Activated naive CD8-positive, alpha-beta T cell treated with anti-CD3 and anti-CD28 coated beads, Interleukin-2, amount 50 U/mL, for 24 hours (primary cell): Measurements from ENCODE around the gene INPP4B.
A peak's percentile ranks its signal among the peaks of the same experiment; 100 is the strongest.

ENCODE experiments used
- ATAC-seq: fragments of 150-1000 bp; cut with Tn5 transposase; one replicate; pipeline ENCODE4 v1.10.0; 2021
- DNase-seq: peaks from one replicate; pipeline ENCODE4 v3.0.0; 2021
- H3K27ac Mint-ChIP-seq: one replicate; pipeline ENCODE4 v1.8.0; 2021; ENCODE audit warnings: mild to moderate bottlenecking, mixed read lengths
- H3K27me3 Mint-ChIP-seq: one replicate; pipeline ENCODE4 v1.8.0; 2021; ENCODE audit warnings: mixed read lengths
- H3K36me3 Mint-ChIP-seq: one replicate; pipeline ENCODE4 v1.8.0; 2021; ENCODE audit warnings: low read depth, mixed read lengths
- H3K4me1 Mint-ChIP-seq: one replicate; pipeline ENCODE4 v1.8.0; 2021; ENCODE audit warnings: mixed read lengths
- H3K4me3 Mint-ChIP-seq: one replicate; pipeline ENCODE4 v1.8.0; 2021; ENCODE audit warnings: mild to moderate bottlenecking, moderate library complexity, mixed read lengths
- H3K9me3 Mint-ChIP-seq: one replicate; pipeline ENCODE4 v1.8.0; 2021; ENCODE audit warnings: mixed read lengths

Gene INPP4B

DNA sequence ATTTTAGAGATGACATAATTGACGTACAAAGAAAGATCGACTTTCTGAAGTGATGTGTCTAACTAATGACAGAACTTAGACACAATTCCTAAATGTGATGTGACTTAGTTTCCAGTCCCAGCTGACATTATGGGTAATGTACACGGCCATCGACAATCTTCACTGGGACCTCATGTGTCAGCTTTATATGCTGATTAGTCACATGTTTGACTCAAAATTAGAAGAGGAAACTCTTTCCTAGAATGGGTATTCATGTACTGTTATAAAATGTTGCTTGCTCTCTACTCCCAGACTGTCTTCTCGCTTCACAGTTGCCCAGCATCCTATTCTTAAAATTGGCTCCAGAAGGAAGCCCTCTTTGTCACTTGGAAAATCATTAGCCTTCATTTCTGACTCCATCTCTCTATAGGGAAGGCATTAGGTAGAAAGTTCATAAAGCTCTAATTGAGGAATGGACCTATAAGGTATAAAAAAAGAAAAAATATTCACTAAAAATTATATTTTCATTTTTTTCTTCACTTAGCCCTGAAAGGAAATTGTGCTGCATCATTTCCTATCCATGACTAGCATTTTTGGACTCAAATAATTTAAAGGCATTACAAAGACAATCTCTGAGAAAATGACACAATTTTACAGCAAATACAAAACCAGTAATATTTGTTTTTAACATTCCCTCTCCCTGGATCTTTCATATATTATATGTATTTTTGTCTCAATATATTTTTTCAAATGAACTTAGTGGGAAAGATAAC lies 554.6 kb downstream of the INPP4B start:
- ATAC-seq = peak; percentile 37
- H3K4me1 Mint-ChIP-seq = peaks cover 43% of the 10 kb centered on the region
- DNase-seq = no peak
- H3K9me3 Mint-ChIP-seq = peaks cover 20% of the 10 kb centered on the region
- H3K27ac Mint-ChIP-seq = peak overlapping the region; percentile 10
- peaks cover 58% of the 10 kb centered on the region for H3K36me3 Mint-ChIP-seq
- H3K27me3 Mint-ChIP-seq = no peaks in the 10 kb centered on the region
- no peak overlapping the region for H3K4me3 Mint-ChIP-seq

- Mint-ChIP-seq H3K27ac (peak overlapping the region; percentile 13), H3K36me3 (peaks cover 31% of the 10 kb centered on the region), H3K4me1 (peaks cover 14% of the 10 kb centered on the region), H3K4me3 (no peak overlapping the region), H3K9me3 (peaks cover 11% of the 10 kb centered on the region), H3K27me3 (no peaks in the 10 kb centered on the region)
- DNase-seq (no peak), ATAC-seq (no peak)
These were observed 558.7 kb downstream of the INPP4B start for GRCh38 chr4:142287371-142287770.

- no peak overlapping the region for H3K27ac Mint-ChIP-seq
- peak; percentile 23 for ATAC-seq
These were observed 560.9 kb downstream of the INPP4B start for GRCh38 chr4:142285222-142285583.

GRCh38 chr4:142284402-142285221 lies 561.5 kb downstream of the INPP4B start:
- Mint-ChIP-seq H3K4me3 (no peak overlapping the region), H3K27me3 (no peaks in the 10 kb centered on the region), H3K36me3 (peaks cover 10% of the 10 kb centered on the region), H3K4me1 (peaks cover 6% of the 10 kb centered on the region), H3K27ac (no peak overlapping the region), H3K9me3 (peaks cover 1% of the 10 kb centered on the region)
- no peak for DNase-seq
- peak; percentile 16 for ATAC-seq

More at GRCh38 chr4:142285222-142285583, 560.9 kb downstream of the INPP4B start:
- H3K36me3 Mint-ChIP-seq = peaks cover 14% of the 10 kb centered on the region
- peaks cover 5% of the 10 kb centered on the region for H3K9me3 Mint-ChIP-seq
- no peaks in the 10 kb centered on the region for H3K27me3 Mint-ChIP-seq
- DNase-seq = no peak
- no peak overlapping the region for H3K4me3 Mint-ChIP-seq
- H3K4me1 Mint-ChIP-seq = peaks cover 6% of the 10 kb centered on the region

- no peak for ATAC-seq
- H3K27me3 Mint-ChIP-seq = no peaks in the 10 kb centered on the region
- no peak overlapping the region for H3K4me3 Mint-ChIP-seq
- no peak overlapping the region for H3K27ac Mint-ChIP-seq
- H3K4me1 Mint-ChIP-seq = peaks cover 11% of the 10 kb centered on the region
- no peaks in the 10 kb centered on the region for H3K9me3 Mint-ChIP-seq
- H3K36me3 Mint-ChIP-seq = peaks cover 6% of the 10 kb centered on the region
- no peak for DNase-seq
These were observed 563.1 kb downstream of the INPP4B start for GRCh38 chr4:142282870-142283431.

GRCh38 chr4:142281999-142282398 lies 564.1 kb downstream of the INPP4B start:
- peaks cover 11% of the 10 kb centered on the region for H3K4me1 Mint-ChIP-seq
- H3K4me3 Mint-ChIP-seq = no peak overlapping the region
- no peaks in the 10 kb centered on the region for H3K27me3 Mint-ChIP-seq
- H3K27ac Mint-ChIP-seq = no peak overlapping the region
- no peaks in the 10 kb centered on the region for H3K9me3 Mint-ChIP-seq
- peaks cover 8% of the 10 kb centered on the region for H3K36me3 Mint-ChIP-seq
- DNase-seq (no peak), ATAC-seq (peak; percentile 67)

DNA sequence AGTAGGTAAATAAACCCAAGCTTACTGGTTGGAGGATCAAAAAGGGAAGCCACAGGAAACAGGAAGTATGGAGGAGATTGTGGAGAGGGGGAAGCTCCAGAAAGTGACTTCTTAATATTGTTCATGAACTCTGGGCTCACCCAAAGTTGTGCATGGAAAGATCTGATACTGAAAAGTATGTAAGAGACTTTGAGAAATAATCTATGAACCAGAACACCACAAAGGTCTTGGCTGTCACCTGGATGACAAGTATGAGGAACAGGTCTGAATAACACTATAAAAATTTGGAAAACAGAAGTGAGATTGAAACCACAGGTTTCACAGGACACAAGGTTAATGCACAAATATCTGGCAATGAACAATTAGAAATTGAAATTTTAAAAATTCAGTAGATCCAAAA lies 567.4 kb downstream of the INPP4B start:
- ATAC-seq (no peak), DNase-seq (no peak)
- peaks cover 8% of the 10 kb centered on the region for H3K36me3 Mint-ChIP-seq
- H3K9me3 Mint-ChIP-seq = no peaks in the 10 kb centered on the region
- H3K4me3 Mint-ChIP-seq = no peak overlapping the region
- H3K27ac Mint-ChIP-seq = no peak overlapping the region
- H3K4me1 Mint-ChIP-seq = peaks cover 33% of the 10 kb centered on the region
- no peaks in the 10 kb centered on the region for H3K27me3 Mint-ChIP-seq

GRCh38 chr4:142278171-142278570 lies 567.9 kb downstream of the INPP4B start:
- ATAC-seq = no peak
- H3K4me1 Mint-ChIP-seq = peaks cover 35% of the 10 kb centered on the region
- H3K4me3 Mint-ChIP-seq = no peak overlapping the region
- no peak overlapping the region for H3K27ac Mint-ChIP-seq
- H3K27me3 Mint-ChIP-seq = no peaks in the 10 kb centered on the region
- no peak for DNase-seq
- H3K36me3 Mint-ChIP-seq = peaks cover 8% of the 10 kb centered on the region
- no peaks in the 10 kb centered on the region for H3K9me3 Mint-ChIP-seq

DNA sequence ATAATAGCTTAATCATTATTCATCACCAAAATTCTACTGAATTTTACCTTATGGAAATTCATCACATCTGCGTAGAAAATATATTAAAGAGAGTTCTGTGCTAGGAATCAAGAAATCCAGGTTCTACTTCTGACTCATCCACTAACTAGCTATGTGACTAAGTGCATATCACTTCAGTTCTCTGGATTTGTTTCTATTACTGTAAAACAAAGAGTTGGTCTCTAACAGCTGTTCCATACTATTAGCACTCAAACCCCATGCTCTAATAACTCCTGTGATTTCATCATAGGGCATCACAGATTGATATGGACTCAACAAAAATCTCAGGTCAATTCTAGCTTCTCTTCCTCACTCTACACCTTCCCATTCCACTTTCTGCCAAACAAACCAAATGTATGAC lies 572.0 kb downstream of the INPP4B start:
- ATAC-seq = peak; percentile 46

DNA sequence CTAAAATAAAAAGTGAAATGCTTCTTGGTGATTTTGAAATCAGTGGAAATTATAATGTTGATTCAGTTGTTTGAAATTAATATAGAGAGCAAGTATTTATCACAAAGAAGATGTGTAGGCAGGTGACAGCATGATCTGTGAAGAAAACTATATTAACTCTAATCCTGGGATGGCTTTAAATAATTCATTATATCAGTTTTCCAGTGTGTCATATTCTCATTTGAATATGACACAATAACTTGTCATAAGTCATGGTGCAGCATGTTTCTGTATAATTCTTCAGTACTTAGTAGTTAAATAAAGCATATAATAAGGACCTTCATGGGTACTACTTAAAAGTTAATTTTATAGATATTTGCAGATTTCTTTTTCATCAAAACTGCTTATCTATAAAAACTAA lies 573.6 kb downstream of the INPP4B start:
- Mint-ChIP-seq H3K4me1 (peaks cover 54% of the 10 kb centered on the region), H3K27ac (no peak overlapping the region), H3K4me3 (no peak overlapping the region)

More for the DNA sequence above, 572.0 kb downstream of the INPP4B start:
- Mint-ChIP-seq H3K27me3 (no peaks in the 10 kb centered on the region), H3K9me3 (no peaks in the 10 kb centered on the region), H3K4me3 (no peak overlapping the region), H3K36me3 (peaks cover 28% of the 10 kb centered on the region), H3K4me1 (peaks cover 45% of the 10 kb centered on the region), H3K27ac (peak overlapping the region; percentile 23)
- DNase-seq = no peak

GRCh38 chr4:142271832-142272231 lies 574.3 kb downstream of the INPP4B start:
- DNase-seq = no peak
- H3K4me1 Mint-ChIP-seq = peaks cover 58% of the 10 kb centered on the region
- ATAC-seq = no peak
- no peak overlapping the region for H3K27ac Mint-ChIP-seq
- no peaks in the 10 kb centered on the region for H3K27me3 Mint-ChIP-seq
- H3K36me3 Mint-ChIP-seq = peaks cover 32% of the 10 kb centered on the region
- no peak overlapping the region for H3K4me3 Mint-ChIP-seq
- no peaks in the 10 kb centered on the region for H3K9me3 Mint-ChIP-seq

More for the DNA sequence above, 573.6 kb downstream of the INPP4B start:
- peaks cover 32% of the 10 kb centered on the region for H3K36me3 Mint-ChIP-seq
- no peaks in the 10 kb centered on the region for H3K27me3 Mint-ChIP-seq
- H3K9me3 Mint-ChIP-seq = no peaks in the 10 kb centered on the region
- ATAC-seq (peak; percentile 27), DNase-seq (no peak)

DNA sequence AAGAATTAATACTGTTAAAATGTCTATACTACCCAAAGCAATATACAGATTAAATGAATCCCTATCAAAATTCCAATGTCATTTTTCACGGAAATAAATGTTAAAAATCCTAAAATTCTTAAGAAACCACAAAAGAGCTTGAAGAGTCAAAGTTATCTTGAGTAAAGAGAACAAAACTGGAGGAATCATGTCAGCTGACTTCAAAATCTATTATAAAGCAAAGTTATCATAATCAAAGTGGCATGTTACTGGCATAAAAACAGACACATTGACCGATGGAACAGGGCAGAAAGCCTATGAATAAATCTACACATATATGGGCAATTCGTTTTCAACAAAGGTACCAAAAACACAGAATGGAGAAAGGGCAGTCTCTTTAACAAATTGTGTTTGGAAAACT lies 579.0 kb downstream of the INPP4B start:
- Mint-ChIP-seq H3K27me3 (no peaks in the 10 kb centered on the region), H3K9me3 (no peaks in the 10 kb centered on the region), H3K4me3 (no peak overlapping the region), H3K36me3 (peaks cover 51% of the 10 kb centered on the region), H3K27ac (no peak overlapping the region), H3K4me1 (peaks cover 60% of the 10 kb centered on the region)
- ATAC-seq (no peak), DNase-seq (no peak)

DNA sequence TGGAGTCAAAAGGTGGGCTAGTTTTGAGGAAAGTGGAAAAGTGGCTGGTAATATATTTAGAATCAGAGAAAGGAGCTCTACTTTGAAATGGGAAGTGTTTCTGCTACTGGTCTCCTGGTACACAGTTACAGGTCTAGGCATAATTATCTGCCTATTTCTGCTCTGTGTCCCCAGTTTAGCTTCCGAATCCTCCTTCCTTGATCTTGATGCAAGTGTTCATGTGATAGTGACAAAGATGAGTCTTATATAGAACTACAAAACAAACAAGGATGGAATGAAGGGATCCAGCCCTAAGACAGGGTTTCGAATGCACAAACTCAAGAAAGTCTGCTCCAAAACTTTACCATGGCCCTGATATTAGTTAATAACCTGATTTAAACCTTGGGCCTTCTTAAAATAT lies 580.2 kb downstream of the INPP4B start:
- H3K4me1 Mint-ChIP-seq = peaks cover 60% of the 10 kb centered on the region
- peak overlapping the region; percentile 72 for H3K27ac Mint-ChIP-seq
- no peaks in the 10 kb centered on the region for H3K9me3 Mint-ChIP-seq
- H3K4me3 Mint-ChIP-seq = no peak overlapping the region
- H3K27me3 Mint-ChIP-seq = no peaks in the 10 kb centered on the region
- no peak for DNase-seq
- H3K36me3 Mint-ChIP-seq = peaks cover 51% of the 10 kb centered on the region
- no peak for ATAC-seq

- Mint-ChIP-seq H3K9me3 (no peaks in the 10 kb centered on the region), H3K4me3 (no peak overlapping the region), H3K27me3 (no peaks in the 10 kb centered on the region), H3K4me1 (peaks cover 60% of the 10 kb centered on the region), H3K36me3 (peaks cover 50% of the 10 kb centered on the region), H3K27ac (peak overlapping the region; percentile 72)
- ATAC-seq (peak; percentile 88), DNase-seq (no peak)
These were observed 580.6 kb downstream of the INPP4B start for GRCh38 chr4:142265536-142265935.

DNA sequence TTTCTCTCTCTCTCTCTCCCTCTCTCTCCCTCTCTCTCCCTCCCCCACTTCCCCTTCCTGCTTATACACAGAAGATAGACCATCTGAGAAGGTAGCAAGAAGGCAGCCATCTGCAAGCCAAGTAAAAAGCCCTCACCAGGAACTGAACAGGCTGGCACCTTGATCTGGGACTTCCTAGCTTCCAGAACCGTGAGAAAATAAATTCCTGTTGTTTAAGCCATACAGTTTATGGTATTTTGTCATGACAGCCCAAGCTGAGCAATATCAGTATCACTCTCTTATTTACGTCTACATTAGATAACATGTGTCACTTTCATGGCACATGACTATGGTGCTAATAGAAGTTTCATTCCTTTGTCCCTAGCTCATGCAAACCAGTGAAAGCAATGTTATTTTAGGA lies 581.1 kb downstream of the INPP4B start:
- peaks cover 60% of the 10 kb centered on the region for H3K4me1 Mint-ChIP-seq
- no peak for ATAC-seq
- H3K36me3 Mint-ChIP-seq = peaks cover 49% of the 10 kb centered on the region
- no peaks in the 10 kb centered on the region for H3K9me3 Mint-ChIP-seq
- DNase-seq = no peak
- H3K27me3 Mint-ChIP-seq = no peaks in the 10 kb centered on the region
- no peak overlapping the region for H3K27ac Mint-ChIP-seq
- H3K4me3 Mint-ChIP-seq = no peak overlapping the region
